H1 (cell line): Measurements from ENCODE around the gene C11orf54. TPM values are rescaled to one million over a fixed set of nuclear protein-coding genes. Genes with fewer than 3 reads are reported as not detected.

Experiments
- JUND ChIP-seq: IDR thresholded peaks from 2 replicates; pipeline ENCODE4 v1.6.1; 2011; ENCODE audit warnings: mild to moderate bottlenecking, improper control_type of control experiment, low read length
- KDM4A ChIP-seq: IDR thresholded peaks from one replicate; pipeline ENCODE4 v1.7.1; 2012; ENCODE audit warnings: low read depth, mild to moderate bottlenecking, moderate library complexity, low read length, inconsistent platforms; ENCODE audit not compliant: severe bottlenecking
- NANOG ChIP-seq: IDR thresholded peaks from 2 replicates; pipeline ENCODE4 v1.6.1; 2011; ENCODE audit warnings: low read length, low read depth, mild to moderate bottlenecking, inconsistent platforms; ENCODE audit not compliant: insufficient read depth, poor library complexity, severe bottlenecking
- polyA plus RNA-seq, 7 experiments: library from polyadenylated mRNA; depleted of rRNA in 3 of 7; stranded (reverse) in 5 of 7; unstranded in 2 of 7; fragments of >200 nt in 5 of 7; fragments of 200-250 nt in 2 of 7; gene quantifications; 1 replicate in 5 of 7; 2 replicates in 1 of 7; 4 replicates in 1 of 7; pipeline versions ENCODE4 v1.2.1 to v1.2.3, GENCODE V29; 2011 to 2013; ENCODE audit warnings: missing spikeins in 2 of 7, mixed read lengths in 2 of 7
- total RNA-seq: library from RNA; stranded (reverse); fragmentation: NEBNext Ultra II Directional; extraction: Animal tissue kit (Norgen Biotek cat#: 25700); gene quantifications from 2 replicates; pipeline ENCODE4 v1.2.1, GENCODE V29; 2021
- TF ChIP-seq, protein P1 (sequence below): fragments of 300-600 bp; sonication (generic); IDR thresholded peaks from 2 replicates; pipeline ENCODE4 v1.7.1; 2012; ENCODE audit warnings: low read length, moderate library complexity, mild to moderate bottlenecking, inconsistent platforms; ENCODE audit not compliant: insufficient replicate concordance

Gene C11orf54
- total and polyA plus RNA-seq, 2 of the 8 experiments (the other 6 are each of a cell fraction or from before 2014, with no cell fraction given) = 14.7 to 24.5 TPM

DNA sequence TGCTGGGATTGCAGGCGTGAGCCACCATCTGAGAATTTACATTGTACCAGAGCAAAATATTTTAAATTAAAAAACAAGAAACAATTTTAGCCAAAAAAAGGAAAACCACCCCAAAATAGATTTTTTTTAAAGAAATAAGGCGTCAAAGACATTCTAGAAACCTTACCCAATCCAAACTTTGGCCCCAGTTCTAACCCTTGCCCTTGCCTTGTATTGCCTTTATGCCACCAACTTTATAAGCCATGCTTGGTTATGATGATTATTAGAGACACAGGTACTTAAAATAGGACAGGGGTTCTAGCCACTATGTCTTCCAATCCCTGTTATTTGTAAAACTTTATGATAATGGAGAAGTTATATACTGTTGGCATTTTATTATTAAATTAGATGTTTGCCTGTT lies 11.8 kb downstream of the C11orf54 start (continued):
- TF ChIP-seq, protein P1, sequence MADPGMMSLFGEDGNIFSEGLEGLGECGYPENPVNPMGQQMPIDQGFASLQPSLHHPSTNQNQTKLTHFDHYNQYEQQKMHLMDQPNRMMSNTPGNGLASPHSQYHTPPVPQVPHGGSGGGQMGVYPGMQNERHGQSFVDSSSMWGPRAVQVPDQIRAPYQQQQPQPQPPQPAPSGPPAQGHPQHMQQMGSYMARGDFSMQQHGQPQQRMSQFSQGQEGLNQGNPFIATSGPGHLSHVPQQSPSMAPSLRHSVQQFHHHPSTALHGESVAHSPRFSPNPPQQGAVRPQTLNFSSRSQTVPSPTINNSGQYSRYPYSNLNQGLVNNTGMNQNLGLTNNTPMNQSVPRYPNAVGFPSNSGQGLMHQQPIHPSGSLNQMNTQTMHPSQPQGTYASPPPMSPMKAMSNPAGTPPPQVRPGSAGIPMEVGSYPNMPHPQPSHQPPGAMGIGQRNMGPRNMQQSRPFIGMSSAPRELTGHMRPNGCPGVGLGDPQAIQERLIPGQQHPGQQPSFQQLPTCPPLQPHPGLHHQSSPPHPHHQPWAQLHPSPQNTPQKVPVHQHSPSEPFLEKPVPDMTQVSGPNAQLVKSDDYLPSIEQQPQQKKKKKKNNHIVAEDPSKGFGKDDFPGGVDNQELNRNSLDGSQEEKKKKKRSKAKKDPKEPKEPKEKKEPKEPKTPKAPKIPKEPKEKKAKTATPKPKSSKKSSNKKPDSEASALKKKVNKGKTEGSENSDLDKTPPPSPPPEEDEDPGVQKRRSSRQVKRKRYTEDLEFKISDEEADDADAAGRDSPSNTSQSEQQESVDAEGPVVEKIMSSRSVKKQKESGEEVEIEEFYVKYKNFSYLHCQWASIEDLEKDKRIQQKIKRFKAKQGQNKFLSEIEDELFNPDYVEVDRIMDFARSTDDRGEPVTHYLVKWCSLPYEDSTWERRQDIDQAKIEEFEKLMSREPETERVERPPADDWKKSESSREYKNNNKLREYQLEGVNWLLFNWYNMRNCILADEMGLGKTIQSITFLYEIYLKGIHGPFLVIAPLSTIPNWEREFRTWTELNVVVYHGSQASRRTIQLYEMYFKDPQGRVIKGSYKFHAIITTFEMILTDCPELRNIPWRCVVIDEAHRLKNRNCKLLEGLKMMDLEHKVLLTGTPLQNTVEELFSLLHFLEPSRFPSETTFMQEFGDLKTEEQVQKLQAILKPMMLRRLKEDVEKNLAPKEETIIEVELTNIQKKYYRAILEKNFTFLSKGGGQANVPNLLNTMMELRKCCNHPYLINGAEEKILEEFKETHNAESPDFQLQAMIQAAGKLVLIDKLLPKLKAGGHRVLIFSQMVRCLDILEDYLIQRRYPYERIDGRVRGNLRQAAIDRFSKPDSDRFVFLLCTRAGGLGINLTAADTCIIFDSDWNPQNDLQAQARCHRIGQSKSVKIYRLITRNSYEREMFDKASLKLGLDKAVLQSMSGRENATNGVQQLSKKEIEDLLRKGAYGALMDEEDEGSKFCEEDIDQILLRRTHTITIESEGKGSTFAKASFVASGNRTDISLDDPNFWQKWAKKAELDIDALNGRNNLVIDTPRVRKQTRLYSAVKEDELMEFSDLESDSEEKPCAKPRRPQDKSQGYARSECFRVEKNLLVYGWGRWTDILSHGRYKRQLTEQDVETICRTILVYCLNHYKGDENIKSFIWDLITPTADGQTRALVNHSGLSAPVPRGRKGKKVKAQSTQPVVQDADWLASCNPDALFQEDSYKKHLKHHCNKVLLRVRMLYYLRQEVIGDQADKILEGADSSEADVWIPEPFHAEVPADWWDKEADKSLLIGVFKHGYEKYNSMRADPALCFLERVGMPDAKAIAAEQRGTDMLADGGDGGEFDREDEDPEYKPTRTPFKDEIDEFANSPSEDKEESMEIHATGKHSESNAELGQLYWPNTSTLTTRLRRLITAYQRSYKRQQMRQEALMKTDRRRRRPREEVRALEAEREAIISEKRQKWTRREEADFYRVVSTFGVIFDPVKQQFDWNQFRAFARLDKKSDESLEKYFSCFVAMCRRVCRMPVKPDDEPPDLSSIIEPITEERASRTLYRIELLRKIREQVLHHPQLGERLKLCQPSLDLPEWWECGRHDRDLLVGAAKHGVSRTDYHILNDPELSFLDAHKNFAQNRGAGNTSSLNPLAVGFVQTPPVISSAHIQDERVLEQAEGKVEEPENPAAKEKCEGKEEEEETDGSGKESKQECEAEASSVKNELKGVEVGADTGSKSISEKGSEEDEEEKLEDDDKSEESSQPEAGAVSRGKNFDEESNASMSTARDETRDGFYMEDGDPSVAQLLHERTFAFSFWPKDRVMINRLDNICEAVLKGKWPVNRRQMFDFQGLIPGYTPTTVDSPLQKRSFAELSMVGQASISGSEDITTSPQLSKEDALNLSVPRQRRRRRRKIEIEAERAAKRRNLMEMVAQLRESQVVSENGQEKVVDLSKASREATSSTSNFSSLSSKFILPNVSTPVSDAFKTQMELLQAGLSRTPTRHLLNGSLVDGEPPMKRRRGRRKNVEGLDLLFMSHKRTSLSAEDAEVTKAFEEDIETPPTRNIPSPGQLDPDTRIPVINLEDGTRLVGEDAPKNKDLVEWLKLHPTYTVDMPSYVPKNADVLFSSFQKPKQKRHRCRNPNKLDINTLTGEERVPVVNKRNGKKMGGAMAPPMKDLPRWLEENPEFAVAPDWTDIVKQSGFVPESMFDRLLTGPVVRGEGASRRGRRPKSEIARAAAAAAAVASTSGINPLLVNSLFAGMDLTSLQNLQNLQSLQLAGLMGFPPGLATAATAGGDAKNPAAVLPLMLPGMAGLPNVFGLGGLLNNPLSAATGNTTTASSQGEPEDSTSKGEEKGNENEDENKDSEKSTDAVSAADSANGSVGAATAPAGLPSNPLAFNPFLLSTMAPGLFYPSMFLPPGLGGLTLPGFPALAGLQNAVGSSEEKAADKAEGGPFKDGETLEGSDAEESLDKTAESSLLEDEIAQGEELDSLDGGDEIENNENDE = no peak
- TF ChIP-seq JUND (no peak), KDM4A (no peak), NANOG (no peak)
